Fibroblast of the aortic adventitia (primary cell): ENCODE measurements around the gene PCNT. TPM values are rescaled to one million over a fixed set of nuclear protein-coding genes. Genes with fewer than 3 reads are reported as not detected.
"Not testable (repeated sequence)": the region's sequence is repeated elsewhere in the genome, so short reads cannot be mapped to it uniquely, and the experiment has no call there.

ENCODE experiments used
- DNase-seq: peaks from one replicate; pipeline ENCODE4 v3.0.0-alpha.2; 2010; ENCODE audit warnings: low read depth
- H3K4me3 ChIP-seq: 2 replicates; pipeline ENCODE4 v1.5.1; 2011; ENCODE audit warnings: low read depth, mild to moderate bottlenecking, control low read depth, low read length, moderate library complexity
- total RNA-seq: library from RNA; depleted of rRNA; stranded (reverse); fragments of >200 nt; gene quantifications from 2 replicates; pipeline ENCODE4 v1.2.3, GENCODE V29; 2012; ENCODE audit warnings: low replicate concordance
- TF ChIP-seq, protein P1 (sequence below): IDR thresholded peaks from 2 replicates; pipeline ENCODE4 v1.5.1; 2011; ENCODE audit warnings: mild to moderate bottlenecking, low read length, control low read depth, inconsistent platforms; ENCODE audit not compliant: insufficient read depth

PCNT gene
- total RNA-seq, 1 donor, result 27.8 TPM

DNA sequence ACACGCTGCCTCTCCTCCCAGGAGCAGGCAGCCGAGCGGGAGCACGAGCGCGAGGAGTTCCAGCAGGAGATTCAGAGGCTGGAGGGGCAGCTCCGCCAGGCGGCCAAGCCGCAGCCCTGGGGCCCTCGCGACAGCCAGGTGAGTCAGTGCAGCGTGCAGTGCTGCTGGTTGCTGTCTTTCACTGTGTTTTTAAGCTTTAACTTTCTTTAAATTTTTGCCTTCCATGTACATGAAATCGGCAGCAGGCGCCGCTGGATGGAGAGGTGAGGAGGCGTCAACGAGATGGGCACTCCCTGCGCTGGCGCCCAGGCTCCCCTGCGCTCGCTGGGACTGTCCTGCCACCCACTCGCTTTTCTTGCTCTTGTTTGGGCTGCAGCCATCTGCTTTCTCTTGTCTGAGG is 74.0 kb downstream of the PCNT start:
- no peak for DNase-seq
- TF ChIP-seq, protein P1, sequence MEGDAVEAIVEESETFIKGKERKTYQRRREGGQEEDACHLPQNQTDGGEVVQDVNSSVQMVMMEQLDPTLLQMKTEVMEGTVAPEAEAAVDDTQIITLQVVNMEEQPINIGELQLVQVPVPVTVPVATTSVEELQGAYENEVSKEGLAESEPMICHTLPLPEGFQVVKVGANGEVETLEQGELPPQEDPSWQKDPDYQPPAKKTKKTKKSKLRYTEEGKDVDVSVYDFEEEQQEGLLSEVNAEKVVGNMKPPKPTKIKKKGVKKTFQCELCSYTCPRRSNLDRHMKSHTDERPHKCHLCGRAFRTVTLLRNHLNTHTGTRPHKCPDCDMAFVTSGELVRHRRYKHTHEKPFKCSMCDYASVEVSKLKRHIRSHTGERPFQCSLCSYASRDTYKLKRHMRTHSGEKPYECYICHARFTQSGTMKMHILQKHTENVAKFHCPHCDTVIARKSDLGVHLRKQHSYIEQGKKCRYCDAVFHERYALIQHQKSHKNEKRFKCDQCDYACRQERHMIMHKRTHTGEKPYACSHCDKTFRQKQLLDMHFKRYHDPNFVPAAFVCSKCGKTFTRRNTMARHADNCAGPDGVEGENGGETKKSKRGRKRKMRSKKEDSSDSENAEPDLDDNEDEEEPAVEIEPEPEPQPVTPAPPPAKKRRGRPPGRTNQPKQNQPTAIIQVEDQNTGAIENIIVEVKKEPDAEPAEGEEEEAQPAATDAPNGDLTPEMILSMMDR, result no peak
- no peak overlapping the region for H3K4me3 ChIP-seq

DNA sequence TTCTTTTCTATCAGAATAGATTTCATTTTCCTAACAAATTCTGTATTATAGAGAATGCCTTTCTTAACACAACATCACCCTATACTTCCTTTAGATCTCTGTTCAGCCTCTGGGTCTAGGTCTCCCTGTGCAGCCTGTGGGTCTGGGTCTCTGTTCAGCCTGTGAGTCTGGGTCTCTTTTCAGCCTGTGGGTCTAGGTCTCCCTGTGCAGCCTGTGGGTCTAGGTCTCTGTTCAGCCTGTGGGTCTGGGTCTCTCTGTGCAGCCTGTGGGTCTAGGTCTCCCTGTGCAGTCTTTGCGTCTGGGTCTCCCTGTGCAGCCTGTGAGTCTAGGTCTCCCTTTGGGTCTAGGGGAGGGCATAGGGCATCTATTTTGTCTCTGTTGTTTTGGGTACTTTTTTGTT is 75.2 kb downstream of the PCNT start:
- TF ChIP-seq, protein P1, result no peak
- no peak for DNase-seq
- H3K4me3 ChIP-seq, result no peak overlapping the region

DNA sequence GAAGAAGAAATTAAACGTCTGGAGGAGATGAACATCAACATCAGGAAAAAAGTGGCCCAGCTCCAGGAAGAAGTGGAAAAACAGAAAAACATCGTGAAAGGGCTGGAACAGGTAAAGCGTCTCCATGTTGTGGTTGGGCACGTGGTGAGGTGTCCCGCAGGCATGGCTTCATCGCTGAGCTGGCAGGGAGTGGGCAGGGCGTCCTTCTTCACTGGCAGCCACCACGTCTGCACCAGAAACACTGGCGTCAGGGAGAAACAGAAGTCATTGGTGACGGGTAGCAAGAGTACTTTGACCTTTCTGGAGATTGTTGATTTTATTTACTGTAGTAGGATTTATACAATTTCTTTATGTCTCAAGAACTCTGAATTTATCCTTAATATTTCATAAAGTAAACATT is 75.7 kb downstream of the PCNT start:
- H3K4me3 ChIP-seq, result no peak overlapping the region
- TF ChIP-seq, protein P1, result no peak
- DNase-seq, result no peak

DNA sequence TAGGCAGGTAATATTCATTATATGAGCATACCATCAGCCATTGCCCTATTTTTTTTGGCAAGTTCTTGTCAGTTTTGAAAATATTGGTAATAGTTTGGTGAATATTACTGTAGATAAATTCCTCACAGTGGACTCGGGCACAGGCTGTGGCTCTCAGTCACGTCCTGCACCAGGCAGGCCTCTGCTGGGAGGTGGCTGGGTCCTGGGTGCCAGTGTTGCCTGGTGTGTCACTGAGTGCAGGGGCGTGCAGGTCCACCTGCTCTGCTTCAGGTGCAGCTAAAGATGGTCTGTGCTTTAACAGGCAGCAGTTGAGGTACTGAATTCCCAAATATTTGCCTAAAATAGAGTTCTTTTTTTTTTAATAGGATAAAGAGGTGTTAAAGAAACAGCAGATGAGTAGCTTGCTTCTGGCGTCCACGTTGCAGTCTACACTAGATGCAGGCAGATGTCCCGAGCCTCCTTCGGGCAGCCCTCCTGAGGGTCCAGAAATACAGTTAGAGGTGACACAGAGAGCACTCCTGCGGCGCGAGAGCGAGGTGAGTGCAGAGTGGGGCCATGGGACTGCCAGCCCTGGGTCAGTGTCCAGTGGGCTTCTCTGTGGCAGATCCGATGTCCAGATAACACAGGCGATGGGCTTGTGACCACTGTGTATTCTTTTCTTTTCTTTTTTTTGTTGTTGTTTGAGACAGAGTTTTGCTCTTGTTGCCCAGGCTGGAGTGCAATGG is 77.4 kb downstream of the PCNT start:
- H3K4me3 ChIP-seq, result no peak overlapping the region
- no peak for DNase-seq
- TF ChIP-seq, protein P1, result no peak

DNA sequence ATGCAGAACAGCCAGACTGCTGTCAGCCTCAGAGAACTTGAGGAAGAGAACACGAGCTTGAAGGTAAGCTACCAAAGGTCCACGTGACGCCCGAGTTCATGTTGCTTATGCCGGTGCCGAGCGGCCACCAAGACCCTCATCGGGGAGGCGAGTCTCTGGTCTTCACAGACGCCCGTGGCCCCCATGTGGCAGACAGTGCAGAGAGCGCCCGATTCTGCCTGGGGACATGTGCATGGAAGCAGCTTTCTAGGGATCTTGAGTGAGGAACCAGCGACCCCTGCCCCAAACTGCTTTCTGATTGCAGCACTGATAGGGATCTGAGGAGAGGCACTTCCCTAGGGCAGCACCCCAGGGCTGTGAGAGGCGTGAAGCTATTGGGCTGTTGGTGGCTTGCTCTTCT is 78.5 kb downstream of the PCNT start:
- TF ChIP-seq, protein P1, result no peak
- DNase-seq, result no peak
- H3K4me3 ChIP-seq, result no peak overlapping the region

DNA sequence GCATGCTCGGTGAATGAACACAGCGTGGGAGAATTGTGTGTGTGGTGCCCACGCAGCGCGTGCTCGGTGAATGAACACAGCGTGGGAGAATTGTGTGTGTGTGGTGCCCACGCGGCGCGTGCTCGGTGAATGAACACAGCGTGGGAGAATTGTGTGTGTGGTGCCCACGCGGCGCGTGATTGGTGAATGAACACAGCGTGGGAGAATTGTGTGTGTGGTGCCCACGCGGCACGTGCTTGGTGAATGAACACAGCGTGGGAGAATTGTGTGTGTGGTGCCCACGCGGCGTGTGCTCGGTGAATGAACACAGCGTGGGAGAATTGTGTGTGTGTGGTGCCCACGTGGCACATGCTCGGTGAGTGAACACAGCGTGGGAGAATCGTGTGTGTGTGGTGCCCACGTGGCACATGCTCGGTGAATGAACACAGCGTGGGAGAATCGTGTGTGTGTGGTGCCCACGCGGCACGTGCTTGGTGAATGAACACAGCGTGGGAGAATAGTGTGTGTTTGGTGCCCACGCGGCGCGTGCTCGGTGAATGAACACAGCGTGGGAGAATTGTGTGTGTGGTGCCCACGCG is 79.4 kb downstream of the PCNT start:
- H3K4me3 ChIP-seq, DNase-seq: not testable (repeated sequence)

DNA sequence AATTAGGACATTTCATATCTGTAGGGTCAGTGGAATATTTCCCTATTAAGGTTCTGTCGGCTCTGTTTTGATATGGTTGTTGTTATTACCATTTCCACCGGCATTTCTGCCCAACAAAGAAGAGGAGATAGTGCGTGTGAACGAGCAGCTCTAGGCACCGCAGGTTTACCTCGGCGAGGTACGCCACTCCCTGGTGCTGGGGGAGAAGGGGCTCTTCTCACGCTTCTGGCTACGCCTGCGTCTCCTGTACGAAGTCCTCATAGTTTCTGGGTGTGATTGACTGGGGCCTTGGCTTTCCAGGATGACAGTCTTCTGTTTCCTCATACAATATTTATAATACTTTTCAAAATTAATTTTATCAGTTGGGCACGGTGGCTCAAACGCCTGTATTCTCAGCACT is 80.3 kb downstream of the PCNT start:
- no peak for DNase-seq
- TF ChIP-seq, protein P1, result no peak
- H3K4me3 ChIP-seq, result no peak overlapping the region
